ENCODE data around the gene UGT1A8.

The UGT1A8 gene

DNA sequence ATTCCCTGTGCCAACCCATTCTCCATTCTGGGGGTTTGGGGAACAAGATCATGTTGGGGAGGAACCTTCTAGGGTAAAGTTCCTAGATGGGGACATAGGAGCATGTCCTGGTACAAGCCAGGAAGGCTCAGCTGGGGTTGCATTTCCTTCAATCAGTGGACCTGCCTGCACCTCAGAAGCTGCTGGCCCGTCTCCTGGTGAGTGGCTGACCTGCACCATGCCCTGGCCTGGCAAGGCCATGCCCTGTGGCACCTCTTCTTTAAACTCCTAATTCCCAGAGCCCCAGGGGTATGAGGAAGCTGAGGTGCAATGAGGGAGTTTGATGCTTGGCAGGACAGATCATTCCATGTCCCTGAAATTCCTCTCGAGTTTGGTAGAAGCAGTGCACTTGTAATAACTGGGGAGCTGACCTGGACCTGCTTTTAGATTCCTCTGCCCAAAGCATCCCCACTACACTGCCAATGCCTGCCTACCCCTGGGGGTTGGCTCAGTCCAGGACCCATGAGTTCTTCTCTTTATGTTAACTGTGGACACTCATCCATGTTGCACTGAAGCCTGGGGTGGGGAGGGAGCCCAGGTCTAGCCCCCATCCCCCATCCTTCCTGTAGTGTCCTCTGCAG is 186.0 kb downstream of the UGT1A8 start:
- no peak for DNase-seq

DNA sequence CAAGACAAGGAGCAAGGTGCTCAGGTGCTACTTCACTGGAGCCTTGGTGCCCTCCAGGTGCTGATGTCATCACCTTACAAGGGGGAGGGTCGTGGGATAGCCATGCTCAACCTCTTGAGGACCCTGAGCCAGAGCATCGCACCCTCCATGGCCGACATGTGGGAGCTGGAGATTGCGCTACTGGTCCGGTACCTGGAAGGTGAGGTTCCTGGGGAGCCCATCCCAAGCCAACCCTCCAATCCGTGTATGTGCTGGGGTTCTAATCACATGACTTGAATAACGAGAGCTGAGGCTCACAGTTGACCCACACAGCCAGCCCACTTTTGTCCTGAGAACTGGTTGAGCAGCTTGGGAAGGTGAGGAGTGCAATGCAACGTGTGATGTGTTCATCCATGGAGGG is 186.6 kb downstream of the UGT1A8 start:
- no peak for DNase-seq

DNA sequence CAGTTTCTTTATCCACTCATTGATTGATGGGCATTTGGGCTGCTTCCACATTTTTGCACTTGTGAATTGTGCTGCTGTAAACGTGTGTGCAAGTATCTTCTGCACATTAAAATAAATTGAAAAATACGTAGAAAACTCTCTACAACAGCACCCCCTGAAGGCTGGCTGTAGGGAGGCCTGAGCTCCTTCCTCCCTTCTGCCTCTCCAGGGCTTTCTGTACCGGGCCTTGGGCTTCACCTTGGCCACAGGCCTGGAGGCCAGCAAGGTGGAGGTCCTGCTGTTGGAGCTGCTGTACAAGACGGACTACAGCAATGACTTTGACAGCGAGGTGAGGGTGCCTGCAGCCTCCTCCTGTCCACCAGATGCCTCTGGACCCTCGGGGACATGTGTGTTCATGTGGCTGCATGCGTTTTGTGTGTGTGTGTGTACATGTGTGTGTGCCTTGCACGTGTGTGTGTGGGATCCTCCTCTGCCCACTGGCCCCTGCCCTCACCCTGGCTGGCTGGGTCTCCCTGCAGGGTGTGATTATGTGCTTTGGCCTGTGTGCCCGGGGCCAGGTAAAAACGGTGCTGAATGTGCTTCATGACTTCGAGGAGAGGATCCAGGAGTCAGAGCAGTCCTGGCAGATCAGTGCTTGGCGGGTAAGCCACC is 189.9 kb downstream of the UGT1A8 start:
- DNase-seq = no peak

DNA sequence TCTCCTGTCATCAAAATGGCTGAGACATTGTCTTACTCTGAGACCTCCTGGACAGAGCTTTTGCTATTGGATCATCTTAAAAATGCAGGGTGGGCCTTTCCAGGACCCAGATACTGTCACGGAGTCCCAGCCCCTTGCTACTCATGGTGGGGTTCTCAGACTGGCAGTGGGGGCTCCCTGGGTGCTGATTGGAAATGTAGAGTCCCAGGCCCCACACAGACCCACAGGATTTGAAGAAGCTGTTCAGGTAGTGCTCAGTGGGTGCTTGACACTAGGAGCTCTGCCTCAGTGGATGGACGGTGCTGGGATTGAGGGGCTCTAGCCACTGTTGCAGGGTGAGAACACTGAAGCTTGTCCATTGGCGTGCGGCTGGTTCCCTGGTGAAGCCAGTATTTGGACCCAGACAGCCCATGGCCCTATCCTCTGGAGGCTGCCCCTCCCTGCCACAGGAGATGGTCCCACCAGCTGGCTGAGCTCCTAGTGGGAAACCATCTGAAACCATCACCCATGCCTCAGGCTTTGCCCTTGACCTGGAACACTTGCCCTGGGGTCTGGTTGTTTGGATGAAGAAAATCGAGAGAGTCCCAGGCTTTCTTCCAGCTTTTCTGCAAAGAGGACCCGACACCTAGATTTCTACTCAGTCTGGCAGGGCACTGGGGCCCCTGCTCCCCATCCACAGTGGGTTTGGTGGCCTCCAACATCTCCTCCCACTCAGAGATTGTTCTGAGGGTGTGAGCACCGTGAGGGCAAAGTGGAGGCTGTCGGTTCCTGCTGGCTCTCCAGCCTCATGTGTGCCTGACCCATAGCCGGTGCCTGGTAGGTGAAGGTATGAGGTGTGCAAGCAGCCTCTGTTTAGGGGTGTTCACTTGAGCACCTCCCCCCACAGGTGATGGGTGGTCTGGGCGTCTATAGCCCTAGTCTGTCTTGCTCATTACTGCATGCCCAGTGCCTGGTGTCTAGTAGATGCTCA is 190.8 kb downstream of the UGT1A8 start:
- DNase-seq = no peak

DNA sequence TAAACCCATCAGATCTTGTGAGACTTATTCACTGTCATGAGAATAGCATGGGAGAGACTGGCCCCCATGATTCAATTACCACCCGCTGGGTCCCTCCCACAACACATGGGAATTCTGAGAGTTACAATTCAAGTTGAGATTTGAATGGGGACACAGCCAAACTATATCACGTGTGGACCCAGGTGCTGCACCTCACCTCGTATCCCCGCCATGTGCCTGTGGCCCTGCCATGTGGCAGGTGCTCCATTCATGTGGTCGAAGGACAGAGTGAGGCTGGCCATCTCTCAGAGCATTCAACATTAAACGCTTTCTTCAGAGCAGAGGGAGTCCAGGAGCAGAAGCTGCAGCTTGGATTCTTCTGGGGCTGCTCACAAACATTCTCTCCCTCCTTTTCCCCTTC is 193.0 kb downstream of the UGT1A8 start:
- no peak for DNase-seq

DNA sequence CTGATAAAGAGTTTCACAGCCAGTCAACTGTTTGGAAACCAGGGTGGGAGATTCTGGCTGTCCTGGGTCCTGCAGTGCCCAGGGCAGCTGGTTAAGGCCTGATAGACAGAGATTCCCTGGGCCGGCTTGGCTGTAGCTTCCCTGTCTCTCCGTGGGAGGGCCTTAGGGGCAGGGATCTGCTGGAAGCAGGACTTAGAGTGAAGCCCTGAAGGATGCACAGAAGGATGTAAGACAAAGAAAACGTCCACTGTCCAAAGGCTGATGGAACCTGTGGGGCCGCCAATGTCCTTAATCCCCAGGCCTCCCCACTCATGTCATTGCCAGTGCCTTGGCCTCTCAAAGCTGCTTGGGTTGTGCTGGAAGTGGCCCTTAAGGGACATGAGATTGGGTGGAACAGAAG is 193.7 kb downstream of the UGT1A8 start:
- DNase-seq = no peak

DNA sequence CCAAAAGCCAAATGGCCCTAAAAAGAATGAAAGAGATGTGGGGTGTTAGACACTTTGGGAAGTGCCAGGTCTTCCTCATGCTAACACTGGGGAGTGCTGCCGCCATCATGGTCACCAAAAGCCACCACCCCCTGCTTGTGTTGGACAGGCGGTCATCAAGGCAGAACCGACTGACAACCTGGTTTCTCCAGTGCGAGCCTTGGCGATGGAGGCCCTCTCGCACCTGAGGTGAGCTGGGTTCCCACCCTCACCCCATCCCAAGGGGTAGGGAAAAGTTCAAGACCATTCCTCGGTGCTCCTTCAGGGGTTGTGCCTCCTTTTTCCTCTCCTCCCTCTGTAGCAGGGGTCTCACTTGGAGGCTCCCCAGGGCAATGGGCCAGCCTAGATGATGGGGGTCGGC is 194.3 kb downstream of the UGT1A8 start:
- no peak for DNase-seq

DNA sequence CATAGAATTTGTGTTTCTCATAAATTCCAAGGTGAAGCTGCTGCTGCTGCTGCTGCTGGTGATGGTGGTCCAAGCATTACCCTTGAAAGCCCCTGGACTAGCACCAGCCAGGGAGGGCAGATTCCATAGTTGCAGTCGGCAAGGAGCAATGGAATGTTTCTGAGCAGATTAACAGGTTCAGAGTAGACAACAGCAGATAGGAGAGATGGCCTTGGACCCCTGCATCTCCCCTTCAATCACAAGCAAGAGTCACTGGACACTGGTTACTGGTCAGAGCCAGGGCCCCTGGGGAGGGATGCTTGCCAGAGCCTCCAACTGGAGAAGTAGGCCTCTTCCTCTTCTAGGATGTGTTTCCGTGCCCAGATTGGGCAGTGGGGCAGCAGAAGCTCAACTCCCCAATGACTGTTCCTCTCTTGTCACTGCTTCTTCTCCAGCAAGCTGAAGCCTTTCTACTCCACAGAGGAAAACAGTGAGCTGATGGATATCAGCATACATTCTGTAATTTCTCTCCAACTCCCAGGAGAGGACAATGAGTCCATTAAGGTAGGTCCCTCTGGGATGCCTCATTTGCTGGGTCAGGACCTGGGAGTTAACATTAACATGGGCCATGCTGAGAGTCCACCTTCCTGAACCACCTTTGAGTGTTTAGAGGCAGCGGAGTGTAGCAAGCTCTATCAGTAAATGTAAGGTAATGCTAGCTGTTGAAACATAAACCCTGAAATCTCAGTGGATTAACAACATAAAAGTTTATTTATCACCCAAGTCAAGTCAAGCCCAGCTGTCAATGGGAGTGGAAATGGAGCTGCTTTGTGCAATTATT is 196.0 kb downstream of the UGT1A8 start:
- no peak for DNase-seq

DNA sequence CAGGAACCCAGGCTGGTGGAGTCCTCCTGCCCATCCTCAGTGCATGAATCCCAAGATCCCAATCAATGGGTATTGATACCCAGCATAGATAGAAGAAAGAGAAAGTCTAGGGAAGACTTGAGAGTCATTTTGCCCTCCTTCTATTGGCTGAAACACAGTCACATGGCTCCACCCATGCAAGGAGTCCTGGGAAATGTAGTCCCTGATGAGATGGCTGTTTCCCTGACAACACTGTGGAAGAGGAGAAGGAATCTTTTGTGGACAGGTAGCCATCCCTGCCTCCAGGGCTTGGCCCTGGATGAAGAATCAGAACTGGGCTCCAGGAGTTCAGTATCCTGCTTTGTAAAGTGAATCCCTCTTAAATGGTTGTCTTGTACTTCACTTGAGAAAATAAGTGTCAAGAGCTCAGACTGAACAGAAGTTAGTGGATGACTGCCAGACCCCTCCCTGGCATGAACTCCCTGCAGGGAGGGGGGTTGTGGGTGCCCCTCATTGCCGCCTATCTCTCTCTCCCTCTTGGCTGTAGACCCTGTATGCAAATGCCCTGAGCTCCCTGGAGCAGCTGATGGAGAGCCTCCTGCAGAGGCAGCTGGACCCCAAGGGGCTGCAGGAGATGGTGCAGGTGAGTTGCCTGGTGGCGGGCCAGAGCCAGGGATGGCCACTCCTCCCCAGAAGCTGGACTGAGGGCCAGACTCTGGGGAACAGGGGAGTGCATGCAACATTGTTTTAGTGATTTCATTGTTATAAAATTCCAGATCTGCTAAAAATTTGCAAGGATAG is 196.8 kb downstream of the UGT1A8 start:
- peak; percentile 2 for DNase-seq

DNA sequence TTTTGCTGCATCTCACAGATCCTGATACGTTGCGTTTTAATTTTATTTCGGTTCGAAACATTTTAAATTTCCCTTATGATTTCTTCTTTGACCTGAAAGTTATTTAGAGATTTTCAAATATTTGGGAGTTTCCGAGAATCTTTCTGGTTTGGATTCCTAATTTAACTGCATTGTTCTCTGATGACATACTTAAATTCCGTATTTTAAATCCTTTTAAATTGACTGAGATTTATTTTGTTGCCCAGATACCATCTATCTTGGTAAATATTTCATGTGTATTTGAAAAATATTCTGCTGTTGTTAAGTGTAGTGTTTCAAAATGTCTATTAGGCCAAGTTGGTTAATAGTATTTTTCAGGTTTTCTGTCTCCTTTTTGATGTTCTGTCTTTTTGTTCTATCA is 198.4 kb downstream of the UGT1A8 start:
- DNase-seq = no peak

DNA sequence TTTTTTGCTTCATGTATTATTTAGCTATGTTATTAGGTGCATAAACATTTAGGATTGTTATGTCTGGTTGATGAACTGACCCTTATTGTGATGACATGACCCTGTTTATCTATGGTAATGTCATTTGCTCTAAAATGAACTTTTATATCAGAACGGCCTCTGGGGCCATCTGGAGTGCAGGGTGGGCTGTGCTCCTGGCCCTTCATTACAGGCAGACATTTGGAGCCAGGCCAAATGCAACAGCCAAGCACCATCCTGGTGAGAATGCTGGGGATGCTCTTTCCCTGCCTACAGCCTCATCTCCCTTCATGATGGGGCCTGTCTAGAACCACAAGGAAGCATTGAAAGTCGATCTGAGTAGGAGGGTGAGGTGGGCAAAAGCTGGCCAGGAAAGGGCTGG is 198.9 kb downstream of the UGT1A8 start:
- DNase-seq = no peak

DNA sequence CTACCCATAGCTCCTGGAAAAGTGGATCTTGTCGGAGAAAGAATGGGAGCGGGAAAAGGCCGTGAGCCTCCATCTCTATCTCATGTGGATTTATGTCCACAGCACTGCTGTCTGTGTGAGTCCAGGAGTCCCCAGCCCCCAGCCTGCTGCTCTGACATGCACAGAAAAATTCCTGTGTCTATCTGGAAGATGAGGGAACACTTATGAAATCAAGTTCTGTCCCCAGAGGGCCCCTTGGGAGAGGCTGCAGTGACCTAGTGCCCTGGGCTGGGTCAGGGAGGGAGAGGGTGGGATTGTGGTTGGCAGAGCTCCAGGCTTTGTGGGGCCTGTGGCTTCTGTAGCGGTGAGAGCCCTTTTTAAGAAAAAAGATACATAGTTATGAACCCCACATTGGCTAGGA is 199.3 kb downstream of the UGT1A8 start:
- DNase-seq = no peak

DNA sequence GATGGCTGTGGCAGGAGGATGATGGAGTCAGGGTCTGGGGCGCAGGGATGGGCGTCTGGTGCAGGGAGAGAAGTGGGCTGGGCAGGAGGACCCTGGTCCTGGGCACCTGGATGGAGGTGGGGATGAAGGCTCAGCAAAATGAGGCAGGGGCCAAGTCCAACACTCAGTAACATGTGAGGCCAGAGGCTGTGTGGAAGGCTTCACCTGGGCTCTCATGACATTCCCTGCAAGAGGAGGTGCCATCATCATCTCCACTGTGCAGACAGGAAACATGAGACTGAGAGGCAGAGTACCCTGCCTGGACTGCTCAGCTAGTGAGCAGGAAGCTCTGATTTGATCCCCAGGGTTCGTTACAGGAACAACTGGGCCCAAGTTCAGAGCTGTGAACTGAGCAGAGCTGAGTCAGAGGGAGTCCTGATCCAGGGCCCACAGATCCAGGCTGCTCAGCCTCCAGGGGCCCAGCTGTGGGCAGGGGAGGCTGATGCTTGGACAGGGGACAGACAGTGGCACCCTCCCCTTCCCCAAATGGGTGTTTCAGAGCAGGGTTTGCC is 200.0 kb downstream of the UGT1A8 start:
- DNase-seq = no peak

DNA sequence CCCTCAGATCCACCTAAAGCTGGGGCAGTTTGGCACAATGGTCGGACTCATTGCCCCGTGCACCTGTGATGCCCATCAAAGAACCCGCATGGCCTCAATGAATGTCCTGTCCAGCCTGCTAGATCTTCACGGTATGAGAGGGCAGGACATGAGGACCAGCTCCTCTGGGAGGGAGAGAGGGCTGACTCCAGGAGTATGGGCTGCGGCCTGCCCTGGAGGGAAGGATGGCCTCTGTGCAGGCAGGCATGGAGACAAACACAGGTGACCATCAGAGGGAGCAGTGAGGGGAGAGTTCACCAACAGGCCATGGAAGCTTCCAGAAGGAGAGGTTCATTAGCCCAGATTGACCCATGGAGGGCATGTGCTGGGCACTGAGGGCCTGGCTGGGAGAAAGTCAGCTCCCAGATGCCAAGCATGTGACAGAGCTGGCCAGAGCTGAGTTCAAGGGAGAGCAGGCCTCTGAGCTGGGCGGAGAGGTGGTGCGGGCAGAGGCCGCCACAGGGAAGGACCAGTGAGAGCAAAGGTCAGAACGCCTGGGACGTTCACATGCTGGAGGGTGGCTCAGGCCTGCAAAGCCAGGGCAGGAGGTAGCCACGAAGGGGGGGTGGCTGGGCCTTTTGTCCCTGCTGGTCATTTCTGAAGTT is 200.7 kb downstream of the UGT1A8 start:
- DNase-seq = no peak

DNA sequence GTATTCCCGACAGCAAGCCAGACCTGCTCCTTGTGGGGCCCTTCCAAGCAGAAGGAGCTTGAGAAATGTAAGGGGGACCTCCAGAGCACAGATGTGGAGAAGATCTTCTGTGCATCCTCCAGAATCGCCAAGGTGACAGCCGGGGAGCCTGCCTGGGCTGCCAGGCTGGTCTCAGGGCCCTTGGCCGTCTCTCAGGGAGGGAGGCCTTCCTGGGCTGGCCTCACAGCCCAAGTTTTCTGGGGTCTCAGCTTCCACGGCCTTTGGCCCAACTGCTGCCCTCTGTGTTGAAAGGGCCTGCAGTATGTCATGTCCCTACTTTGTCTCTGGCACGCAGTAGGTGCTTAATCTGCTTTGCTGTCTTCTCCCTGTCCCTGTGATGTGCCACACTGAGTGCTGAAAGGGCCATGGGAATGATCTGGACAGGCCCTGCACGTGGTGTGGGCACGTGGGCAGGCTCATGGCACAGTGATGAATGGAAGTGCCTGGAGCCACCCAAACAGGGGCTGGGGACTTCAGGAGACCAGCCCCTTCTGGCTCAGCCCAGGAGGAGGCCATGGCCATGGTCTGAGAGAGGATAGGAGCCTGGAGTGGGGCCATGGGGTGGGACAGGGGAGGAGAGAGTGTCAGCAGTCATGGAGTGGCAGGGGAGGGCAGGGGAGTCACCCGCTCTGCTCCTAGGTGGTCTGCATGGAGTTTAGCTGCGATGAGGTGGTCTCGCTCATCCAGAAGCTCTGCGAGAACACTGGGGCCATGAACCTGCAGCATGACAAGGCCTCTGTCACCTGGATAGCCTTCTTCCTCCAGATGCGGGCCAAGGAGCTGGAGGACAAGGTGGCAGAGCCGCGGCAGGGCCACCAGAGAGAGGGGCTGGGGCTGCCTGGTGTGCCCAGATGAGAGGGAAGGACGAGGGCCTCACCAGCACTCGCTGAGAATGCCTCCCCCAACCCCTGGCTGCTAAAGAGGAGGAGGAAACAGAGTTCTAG is 201.5 kb downstream of the UGT1A8 start:
- DNase-seq = no peak

DNA sequence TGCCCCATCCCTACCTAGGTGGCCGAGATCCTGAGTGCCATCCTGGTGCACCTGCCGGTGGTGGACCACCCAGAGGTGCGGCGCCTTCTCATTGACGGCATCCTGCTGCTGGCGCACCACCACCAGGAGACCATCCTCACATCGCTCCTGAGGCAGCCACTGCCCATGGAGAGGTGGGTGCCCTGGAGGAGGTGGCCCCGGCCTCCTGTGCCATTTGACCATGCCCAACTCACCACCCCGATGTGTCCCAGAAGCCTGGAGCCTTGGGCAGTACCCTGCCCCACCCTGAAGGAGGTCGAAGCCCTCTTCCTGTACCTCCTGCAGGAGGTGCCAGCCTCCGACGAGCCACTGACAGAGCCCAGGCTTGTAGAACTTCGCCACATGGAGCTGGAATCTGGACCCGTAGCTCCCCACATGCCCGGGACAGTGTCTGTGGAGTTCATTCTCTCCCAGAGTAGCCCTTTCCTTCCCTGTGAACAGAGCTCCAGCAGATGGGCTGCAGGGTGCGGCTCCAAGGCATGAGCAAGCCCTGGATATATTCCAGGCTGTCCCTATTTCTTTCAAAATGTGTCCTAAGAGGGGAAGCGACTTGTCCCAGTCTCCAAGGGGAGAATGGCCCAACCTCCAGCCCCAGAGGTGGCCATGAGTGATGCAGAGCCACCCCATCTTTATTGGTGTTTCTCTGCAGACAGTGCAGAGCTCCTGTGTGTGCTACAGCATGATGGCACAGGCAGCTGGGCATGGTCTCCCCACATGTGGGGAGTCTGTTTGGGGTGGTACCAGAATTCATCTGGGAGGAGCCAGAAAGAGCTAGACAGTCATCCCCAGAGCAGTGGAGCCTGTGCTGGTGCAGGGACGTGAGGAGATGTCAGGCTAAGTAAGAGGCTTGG is 202.7 kb downstream of the UGT1A8 start:
- no peak for DNase-seq

DNA sequence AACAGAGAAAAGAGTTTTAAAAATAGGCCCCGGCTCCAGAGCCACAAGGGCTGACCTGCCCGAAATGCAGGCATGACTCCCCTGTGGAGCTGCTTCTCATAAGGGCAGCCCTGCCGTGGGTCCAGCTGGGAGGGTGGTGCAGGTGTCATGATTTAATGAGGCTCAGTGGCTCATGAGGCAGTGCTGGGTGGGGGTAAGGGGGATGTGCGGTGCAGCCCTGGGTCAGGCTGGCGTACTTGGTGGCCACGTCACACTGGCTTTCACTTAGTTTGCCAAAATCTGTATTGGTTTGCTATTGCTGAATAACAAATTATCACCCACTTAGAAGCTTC is 203.3 kb downstream of the UGT1A8 start:
- DNase-seq = no peak

DNA sequence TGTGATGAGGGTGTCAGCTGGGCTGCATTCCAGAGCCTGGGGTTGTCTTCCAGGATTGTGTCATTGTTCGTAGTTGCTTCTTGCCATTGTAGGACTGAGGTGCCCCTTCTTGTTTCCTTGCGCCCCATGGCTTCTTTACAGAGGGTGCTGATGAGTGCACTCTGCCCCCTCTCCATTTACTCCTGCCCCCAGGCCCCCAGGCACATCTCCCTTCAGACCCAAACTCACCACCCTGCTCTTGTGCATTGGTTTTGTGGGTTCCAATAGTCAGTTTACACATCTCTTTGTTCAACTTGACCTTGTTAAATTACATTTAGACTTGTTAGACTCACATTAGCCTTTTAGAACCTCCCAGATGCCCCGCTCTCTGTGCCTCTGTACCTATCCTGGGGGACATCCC is 203.8 kb downstream of the UGT1A8 start:
- DNase-seq = no peak

DNA sequence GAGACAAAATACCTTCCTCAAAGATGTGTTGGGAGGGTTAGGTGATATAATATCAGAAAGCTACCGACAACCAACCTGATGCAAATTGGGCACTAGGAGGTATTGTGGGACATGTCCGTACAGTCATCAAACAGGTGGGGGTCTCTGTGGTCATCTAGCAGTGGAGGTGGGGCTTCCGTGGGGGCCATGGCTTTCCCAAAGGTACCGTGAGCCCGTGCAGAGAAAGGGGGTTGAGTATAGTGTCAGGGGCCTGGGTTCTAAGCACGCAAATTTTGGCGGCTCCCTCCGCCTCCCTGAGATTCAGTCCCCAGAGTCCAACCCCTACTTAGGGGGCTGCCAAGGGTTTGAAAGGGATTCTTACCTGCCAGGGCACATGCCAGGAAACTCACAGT is 204.3 kb downstream of the UGT1A8 start:
- no peak for DNase-seq
